Mammary epithelial cell (primary cell): Measurements from ENCODE around the gene LRGUK.

Experiments
- EZH2 ChIP-seq: IDR thresholded peaks from 2 replicates; pipeline ENCODE4 v1.6.1; 2012; ENCODE audit warnings: low read length, inconsistent platforms, borderline replicate concordance
- TF ChIP-seq, protein P1 (sequence below), 2 donors: IDR thresholded peaks in 1 of 2; conservative IDR thresholded peaks in 1 of 2; 2 replicates each; pipeline ENCODE4 v1.5.1; 2011 to 2012; ENCODE audit warnings: inconsistent platforms in 2 of 2, low read length in 2 of 2, mild to moderate bottlenecking in 2 of 2, control low read depth in 1 of 2, low read depth in 1 of 2; ENCODE audit not compliant: insufficient read depth in 1 of 2; ENCODE audit errors: extremely low read depth in 1 of 2

DNA sequence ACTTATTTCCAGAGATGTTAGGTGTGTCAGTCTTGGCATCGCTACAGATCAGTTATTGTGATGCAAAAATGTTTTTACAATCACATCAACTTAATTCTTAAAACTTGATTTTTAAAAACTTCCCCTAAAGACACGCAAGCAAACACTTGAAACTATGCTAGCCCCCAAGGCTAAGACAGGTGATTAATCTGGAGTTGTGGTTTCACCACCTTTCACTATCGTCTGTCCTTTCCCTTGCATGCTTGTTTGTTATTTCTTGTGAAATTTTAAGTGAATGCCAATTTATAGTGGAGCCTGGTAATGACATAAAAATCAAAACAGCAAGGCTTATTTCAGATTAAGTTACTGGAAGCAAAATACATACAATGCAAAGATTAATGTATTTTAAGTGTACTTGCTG, 119.2 kb downstream of the LRGUK start:
- TF ChIP-seq, protein P1, sequence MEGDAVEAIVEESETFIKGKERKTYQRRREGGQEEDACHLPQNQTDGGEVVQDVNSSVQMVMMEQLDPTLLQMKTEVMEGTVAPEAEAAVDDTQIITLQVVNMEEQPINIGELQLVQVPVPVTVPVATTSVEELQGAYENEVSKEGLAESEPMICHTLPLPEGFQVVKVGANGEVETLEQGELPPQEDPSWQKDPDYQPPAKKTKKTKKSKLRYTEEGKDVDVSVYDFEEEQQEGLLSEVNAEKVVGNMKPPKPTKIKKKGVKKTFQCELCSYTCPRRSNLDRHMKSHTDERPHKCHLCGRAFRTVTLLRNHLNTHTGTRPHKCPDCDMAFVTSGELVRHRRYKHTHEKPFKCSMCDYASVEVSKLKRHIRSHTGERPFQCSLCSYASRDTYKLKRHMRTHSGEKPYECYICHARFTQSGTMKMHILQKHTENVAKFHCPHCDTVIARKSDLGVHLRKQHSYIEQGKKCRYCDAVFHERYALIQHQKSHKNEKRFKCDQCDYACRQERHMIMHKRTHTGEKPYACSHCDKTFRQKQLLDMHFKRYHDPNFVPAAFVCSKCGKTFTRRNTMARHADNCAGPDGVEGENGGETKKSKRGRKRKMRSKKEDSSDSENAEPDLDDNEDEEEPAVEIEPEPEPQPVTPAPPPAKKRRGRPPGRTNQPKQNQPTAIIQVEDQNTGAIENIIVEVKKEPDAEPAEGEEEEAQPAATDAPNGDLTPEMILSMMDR (conservative IDR thresholded peaks at IDR 0.05 in 1 of 2, IDR thresholded peaks at IDR 0.05 in 1 of 2; ENCODE audit: extremely low read depth in 1 of 2, insufficient read depth in 1 of 2, low read depth in 1 of 2, low read length in 2 of 2): no peak
- no peak for TF ChIP-seq EZH2
